NCI-H460 (cell line): ENCODE measurements around the gene HOXB3. TPM values are rescaled to one million over a fixed set of nuclear protein-coding genes. Genes with fewer than 3 reads are reported as not detected.

Source experiments
- DNase-seq: peaks from one replicate; pipeline ENCODE4 v3.0.0-alpha.2; 2016; ENCODE audit warnings: low read depth; ENCODE audit errors: extremely low read depth
- total RNA-seq: library from RNA; depleted of rRNA; stranded (reverse); fragments of >200 nt; shearing (Covaris generic); gene quantifications from 2 replicates; pipeline ENCODE4 v1.2.3, GENCODE V29; 2014

Gene HOXB3
- total RNA-seq, 1 experiment from 2014 or later, result 5.3 TPM

- DNase-seq, result no peak
Measured at GRCh38 chr17:48532261-48532660, 57.8 kb downstream of the HOXB3 start.

- no peak for DNase-seq
Measured at GRCh38 chr17:48530887-48531272, 59.2 kb downstream of the HOXB3 start, which contains the start of gene HOXB1. HOXB1 (minus strand) TSS chr17:48531011; CDS start chr17:48530904, 107 bp downstream.

GRCh38 chr17:48530208-48530886 lies 59.7 kb downstream of the HOXB3 start:
- DNase-seq, result no peak

- no peak for DNase-seq
Measured at GRCh38 chr17:48529683-48530009, 60.4 kb downstream of the HOXB3 start.

GRCh38 chr17:48528936-48529682 lies 60.9 kb downstream of the HOXB3 start:
- no peak for DNase-seq

GRCh38 chr17:48528153-48528935 lies 61.7 kb downstream of the HOXB3 start:
- DNase-seq, result no peak

- DNase-seq, result no peak
Measured at GRCh38 chr17:48527547-48527932, 62.5 kb downstream of the HOXB3 start.

GRCh38 chr17:48526608-48527546 lies 63.2 kb downstream of the HOXB3 start:
- DNase-seq, result no peak

GRCh38 chr17:48523010-48523409 lies 67.0 kb downstream of the HOXB3 start:
- DNase-seq, result no peak

- no peak for DNase-seq
Measured at GRCh38 chr17:48522031-48522653, 67.9 kb downstream of the HOXB3 start.

GRCh38 chr17:48520631-48521079 lies 69.4 kb downstream of the HOXB3 start:
- DNase-seq, result no peak

- DNase-seq, result no peak
Measured at GRCh38 chr17:48519427-48519826, 70.6 kb downstream of the HOXB3 start.

GRCh38 chr17:48517478-48517877 lies 72.6 kb downstream of the HOXB3 start:
- no peak for DNase-seq

GRCh38 chr17:48515925-48516900 lies 73.8 kb downstream of the HOXB3 start:
- no peak for DNase-seq

GRCh38 chr17:48514477-48514876 lies 75.6 kb downstream of the HOXB3 start:
- no peak for DNase-seq

- DNase-seq, result no peak
Measured at GRCh38 chr17:48513666-48514455, 76.2 kb downstream of the HOXB3 start.

GRCh38 chr17:48513097-48513496 lies 76.9 kb downstream of the HOXB3 start:
- no peak for DNase-seq
